Stimulated activated CD8-positive, alpha-beta memory T cell treated with anti-CD3 and anti-CD28 coated beads, Interleukin-7, amount 100 ng/mL, for 24 hours (primary cell): ENCODE measurements around the gene EPB41L2.
"Not testable (repeated sequence)": the region's sequence is repeated elsewhere in the genome, so short reads cannot be mapped to it uniquely, and the experiment has no call there.

Source experiments
- DNase-seq: peaks from one replicate; pipeline ENCODE4 v3.0.0-alpha.2; 2020; ENCODE audit warnings: low read depth

EPB41L2 gene

GRCh38 chr6:131063028-131063763, at the start of gene EPB41L2:
TSS of gene EPB41L2 (minus strand) at chr6:131063245. CDS start at chr6:130956485, 106,760 bp downstream.
- peak; percentile 40 for DNase-seq

GRCh38 chr6:131112249-131112648, 49.2 kb upstream of the EPB41L2 start:
- DNase-seq: no peak

- no peak for DNase-seq
Observed at GRCh38 chr6:131107151-131107550, 44.1 kb upstream of the EPB41L2 start.

DNA sequence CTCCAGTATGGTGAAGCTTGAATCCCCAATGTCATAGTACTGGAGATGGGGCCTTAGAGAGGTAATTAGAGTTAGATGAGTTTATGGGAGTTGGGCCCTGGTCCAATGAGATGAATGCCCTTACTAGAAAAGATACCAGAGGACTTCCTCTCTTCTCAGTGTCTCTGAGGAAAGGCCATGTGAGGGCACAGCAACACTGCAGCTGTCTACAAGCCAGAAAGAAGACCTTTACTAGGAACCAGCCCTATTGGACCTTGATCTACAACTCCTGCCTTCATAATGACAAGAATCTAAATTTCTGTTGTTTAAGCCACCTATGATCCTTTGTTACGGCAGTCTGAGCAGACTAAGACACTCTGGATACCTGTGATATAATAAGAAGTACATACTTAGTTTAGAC, 40.9 kb upstream of the EPB41L2 start:
- DNase-seq: no peak

GRCh38 chr6:131103296-131103695, 40.3 kb upstream of the EPB41L2 start:
- DNase-seq: no peak

DNA sequence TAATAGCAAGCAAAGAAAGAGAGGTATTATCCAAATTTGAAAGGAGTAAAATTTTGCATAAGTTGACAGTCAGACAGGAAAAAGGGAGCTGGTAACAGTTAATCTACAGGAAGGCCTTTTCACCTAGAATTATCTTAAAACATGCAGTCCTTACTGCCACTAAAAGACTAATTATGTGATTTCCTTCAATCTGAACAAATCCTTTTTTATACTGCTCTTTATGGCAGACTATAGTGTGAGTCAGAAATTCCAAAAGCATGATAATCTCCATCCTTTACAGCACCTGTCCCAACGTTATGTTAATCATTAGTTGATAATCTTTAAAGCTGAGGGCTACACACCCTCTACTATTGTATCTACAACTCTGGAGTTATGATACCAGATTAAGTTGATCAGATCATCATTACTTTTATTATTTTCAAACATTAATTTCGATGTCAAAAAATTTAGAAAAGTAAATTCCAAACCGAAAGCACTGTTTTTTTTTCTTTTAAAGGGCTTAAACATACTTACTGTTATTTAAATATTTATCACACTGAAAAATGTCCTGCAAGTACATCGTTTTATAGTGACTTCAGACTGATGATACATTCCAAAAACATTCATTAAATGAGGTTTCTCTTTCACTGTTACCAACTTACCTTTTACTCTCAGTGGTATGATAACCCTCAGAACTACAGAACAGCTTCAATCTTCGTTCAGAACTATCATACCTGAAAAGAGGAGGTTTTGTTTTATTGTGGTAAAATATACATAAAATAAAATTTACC, 39.1 kb upstream of the EPB41L2 start:
- no peak for DNase-seq

DNA sequence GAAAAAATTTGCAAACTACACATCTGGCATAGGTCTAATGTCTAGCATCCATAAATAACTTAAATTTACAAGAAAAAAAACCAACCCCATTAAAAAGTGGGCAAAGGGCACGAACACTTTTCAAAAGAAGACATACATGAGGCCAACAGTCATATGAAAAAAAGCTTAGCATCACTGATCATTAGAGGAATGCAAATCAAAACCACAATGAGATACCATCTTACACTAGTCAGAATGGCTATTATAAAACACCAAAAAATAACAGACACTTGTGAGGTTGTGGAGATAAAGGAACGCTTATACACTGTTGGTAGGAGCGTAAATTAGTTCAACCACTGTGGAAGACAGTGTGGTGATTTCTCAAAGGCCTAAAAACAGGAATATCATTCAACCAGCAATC, 33.7 kb upstream of the EPB41L2 start:
- DNase-seq: no peak

DNA sequence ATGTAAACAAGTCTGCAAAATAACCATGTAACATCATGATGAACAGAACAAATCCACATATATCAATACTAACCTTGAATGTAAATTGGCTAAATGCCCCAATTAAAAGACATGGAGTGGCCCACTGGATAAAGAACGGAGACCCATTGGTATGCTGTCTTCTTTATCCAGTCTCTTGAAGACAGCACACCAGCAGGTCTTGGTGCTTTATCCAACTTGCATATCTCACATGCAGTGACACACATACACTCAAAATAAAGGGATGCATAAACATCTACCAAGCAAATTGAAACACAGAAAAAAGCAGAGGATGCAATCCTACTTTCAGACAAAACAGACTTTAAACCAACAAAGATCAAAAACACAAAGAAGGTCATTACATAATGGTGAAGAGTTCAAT, 30.3 kb upstream of the EPB41L2 start:
- DNase-seq: no peak

- DNase-seq: not testable (repeated sequence)
Observed at GRCh38 chr6:131091944-131092343, 28.9 kb upstream of the EPB41L2 start.

- DNase-seq: not testable (repeated sequence)
Observed at GRCh38 chr6:131090339-131090738, 27.3 kb upstream of the EPB41L2 start.

GRCh38 chr6:131084982-131085381, 21.9 kb upstream of the EPB41L2 start:
- DNase-seq: no peak

- no peak for DNase-seq
Observed at GRCh38 chr6:131083687-131084086, 20.6 kb upstream of the EPB41L2 start.

- no peak for DNase-seq
Observed at GRCh38 chr6:131082335-131082734, 19.3 kb upstream of the EPB41L2 start.

- no peak for DNase-seq
Observed at GRCh38 chr6:131080084-131080483, 17.0 kb upstream of the EPB41L2 start.

DNA sequence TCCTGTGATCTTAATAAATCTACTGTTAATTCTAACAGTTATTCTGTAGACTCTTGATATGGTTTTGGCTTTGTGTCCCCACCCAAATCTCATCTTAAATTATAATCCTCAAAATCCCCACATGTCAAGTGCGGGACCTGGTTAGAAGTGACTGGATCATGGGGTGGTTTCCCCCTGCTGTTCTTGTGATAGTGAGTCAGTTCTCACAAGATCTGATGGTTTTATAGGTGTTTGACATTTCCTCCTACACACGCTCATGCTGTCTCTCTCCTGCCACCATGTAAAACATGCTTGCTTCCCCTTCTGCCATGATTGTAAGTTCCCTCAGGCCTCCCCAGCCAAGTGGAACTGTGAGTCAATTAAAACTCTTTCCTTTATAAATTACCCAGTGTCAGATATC, 10.5 kb upstream of the EPB41L2 start:
- no peak for DNase-seq

DNA sequence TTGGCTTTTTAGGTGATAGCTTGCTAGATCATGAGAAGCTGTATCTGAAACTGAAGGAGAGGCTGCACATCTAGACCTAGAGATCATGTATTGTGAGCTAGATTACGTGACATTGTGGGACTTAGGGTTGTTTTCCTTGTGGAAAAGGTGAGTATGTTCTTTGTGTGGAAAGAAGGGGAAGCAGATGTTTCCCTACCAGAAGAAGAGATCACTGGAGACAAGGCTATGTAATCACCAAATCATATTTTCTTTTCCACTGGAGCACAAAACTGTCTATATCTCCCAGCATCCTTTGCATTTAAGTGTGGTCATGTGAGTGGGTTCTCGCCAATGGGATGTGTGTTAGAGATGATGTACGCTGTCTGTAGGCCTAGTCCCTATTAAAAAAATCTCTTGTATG, 7.0 kb upstream of the EPB41L2 start:
- DNase-seq: no peak

GRCh38 chr6:131068165-131068564, 5.1 kb upstream of the EPB41L2 start:
- no peak for DNase-seq

DNA sequence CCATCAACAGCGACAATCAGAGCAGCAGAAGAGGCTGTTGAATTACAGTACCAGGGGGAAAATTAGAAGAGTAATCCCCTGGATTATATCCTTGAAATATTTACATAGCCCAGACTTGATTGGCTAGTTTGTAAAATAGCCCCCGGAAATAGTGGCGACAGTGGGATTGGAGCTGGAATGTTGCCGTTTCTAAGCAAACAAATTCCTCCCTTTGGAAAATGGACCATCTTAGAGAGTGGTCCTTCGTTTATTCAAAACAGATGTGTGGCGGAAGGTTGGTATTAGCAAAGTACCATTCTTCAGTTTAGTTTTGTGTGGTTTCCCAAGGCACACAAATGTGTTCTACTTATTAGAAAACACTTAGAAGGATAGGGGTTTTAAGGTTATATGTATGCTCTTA, 4.5 kb upstream of the EPB41L2 start:
- no peak for DNase-seq

- DNase-seq: no peak
Observed at GRCh38 chr6:131065824-131066171, 2.8 kb upstream of the EPB41L2 start.

GRCh38 chr6:131065112-131065823, 2.2 kb upstream of the EPB41L2 start:
- DNase-seq: no peak

GRCh38 chr6:131063764-131064272, 773 bp upstream of the EPB41L2 start:
- DNase-seq: no peak

DNA sequence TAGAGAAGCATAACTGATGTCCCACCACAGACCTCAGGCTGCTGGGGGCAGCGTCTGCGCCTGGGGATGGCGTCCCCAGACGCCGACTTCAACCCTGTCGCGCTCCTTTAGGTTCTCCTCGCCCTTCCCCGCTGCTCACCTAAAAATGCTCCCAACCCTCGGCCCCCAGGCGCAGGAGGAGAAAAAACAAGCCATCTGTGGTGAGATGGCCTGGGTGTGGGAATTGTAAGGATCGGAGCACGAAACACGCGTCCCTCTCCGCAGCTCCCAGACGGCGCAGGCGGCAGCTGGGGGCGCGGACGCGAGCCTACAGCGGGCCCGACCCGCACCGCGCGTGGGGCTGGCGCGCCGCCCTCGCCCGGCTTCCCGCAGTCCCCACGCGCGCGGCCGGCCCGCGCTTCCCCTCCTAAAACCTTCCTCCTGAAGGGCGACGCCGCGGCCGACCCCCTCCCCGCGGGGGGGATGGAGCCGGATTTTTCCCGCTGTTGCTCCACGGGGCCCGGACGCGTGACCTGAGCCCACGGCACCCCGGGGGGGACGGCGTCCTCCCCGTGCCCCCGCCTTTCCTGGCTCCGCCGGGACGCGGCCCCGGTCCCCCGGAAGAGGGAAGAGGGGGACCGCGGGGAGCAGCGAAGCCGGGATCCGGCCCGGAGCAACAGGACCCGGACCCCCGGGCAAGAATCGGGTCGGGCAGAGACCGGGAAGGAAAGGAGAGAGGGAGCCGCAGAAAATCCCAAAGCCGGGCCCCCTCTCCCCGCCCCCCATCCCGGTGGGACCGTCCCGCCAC, 611 bp downstream of the EPB41L2 start:
- no peak for DNase-seq
